SU-DHL-6 (cell line): ENCODE data around the gene RNF7.

ENCODE experiments used
- EZH2phosphoT487 ChIP-seq: fragments of 200-600 bp; sonication (generic), shearing (Covaris generic); conservative IDR thresholded peaks from 2 replicates; pipeline ENCODE4 v1.6.1; 2018; ENCODE audit warnings: mild to moderate bottlenecking, antibody characterized with exemption, low read length, moderate library complexity, mixed read lengths
- TF ChIP-seq, protein P1 (sequence below): fragments of 200-600 bp; sonication (generic); IDR thresholded peaks from one replicate; pipeline ENCODE4 v1.5.1; 2017; ENCODE audit warnings: antibody characterized with exemption, mild to moderate bottlenecking, low read length, moderate library complexity; ENCODE audit not compliant: insufficient read depth, poor library complexity, severe bottlenecking

DNA sequence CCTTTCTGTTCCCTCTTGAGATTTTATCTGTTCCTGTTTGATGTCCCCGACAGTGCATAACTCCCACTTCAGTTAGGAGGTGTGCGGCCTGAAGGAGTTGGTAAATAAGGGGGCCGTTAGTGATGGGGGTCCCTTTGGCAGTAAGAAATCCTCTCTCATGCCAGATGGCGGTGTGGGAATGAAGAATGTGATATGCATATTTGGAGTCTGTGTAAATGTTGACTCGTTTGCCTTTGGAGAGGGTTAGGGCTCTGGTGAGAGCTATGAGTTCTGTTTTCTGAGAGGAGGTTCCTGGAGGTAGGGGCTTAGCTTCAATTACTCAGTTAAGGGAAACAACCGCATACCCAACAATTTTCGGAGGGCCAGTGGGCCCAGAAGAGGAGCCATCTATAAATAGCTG lies 38.8 kb upstream of the RNF7 start:
- TF ChIP-seq, protein P1, sequence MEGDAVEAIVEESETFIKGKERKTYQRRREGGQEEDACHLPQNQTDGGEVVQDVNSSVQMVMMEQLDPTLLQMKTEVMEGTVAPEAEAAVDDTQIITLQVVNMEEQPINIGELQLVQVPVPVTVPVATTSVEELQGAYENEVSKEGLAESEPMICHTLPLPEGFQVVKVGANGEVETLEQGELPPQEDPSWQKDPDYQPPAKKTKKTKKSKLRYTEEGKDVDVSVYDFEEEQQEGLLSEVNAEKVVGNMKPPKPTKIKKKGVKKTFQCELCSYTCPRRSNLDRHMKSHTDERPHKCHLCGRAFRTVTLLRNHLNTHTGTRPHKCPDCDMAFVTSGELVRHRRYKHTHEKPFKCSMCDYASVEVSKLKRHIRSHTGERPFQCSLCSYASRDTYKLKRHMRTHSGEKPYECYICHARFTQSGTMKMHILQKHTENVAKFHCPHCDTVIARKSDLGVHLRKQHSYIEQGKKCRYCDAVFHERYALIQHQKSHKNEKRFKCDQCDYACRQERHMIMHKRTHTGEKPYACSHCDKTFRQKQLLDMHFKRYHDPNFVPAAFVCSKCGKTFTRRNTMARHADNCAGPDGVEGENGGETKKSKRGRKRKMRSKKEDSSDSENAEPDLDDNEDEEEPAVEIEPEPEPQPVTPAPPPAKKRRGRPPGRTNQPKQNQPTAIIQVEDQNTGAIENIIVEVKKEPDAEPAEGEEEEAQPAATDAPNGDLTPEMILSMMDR = no peak
- no peak for TF ChIP-seq EZH2phosphoT487
